OCI-LY7 (cell line): ENCODE results near the gene PTPRU.

Source experiments
- EZH2phosphoT487 ChIP-seq: fragments of 200-600 bp; sonication (generic); IDR thresholded peaks from 2 replicates; pipeline ENCODE4 v1.6.1; 2018; ENCODE audit warnings: low read depth, borderline replicate concordance, mild to moderate bottlenecking, mixed run types, antibody characterized with exemption, low read length, moderate library complexity, mixed read lengths
- TF ChIP-seq, protein P1 (sequence below): fragments of 200-600 bp; sonication (generic); conservative IDR thresholded peaks from 2 replicates; pipeline ENCODE4 v1.5.1; 2014; ENCODE audit warnings: mild to moderate bottlenecking, antibody characterized with exemption, low read length, moderate library complexity, mixed read lengths

DNA sequence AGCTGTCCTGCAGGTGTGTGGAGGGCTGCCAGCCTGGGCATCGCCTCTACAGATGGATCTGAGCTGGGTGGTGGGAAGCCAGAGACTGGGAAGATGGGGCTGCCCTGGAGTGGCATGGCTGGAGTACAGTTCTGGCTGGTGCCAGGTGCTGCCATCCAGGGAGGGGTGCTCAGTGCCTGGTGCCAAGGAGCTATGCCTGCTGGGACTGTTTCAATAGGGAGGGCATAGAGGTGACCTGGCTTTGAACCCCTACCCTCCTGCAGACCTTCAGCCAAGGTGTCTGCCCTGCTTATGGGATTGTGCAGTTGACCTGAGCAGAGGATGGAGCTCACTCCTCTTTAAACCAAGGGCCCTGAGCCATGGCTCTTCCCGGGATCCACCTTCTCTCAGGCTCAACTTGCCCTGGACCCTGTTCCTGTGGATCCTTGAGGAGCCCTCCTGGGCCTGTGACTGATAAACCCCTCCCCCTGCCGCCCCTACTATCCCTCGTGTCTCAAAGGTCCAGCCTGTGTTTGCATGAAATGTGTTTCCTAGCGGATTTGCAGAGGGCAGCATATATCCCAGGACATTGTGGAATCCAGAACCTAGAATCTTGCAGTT, 48.7 kb downstream of the PTPRU start:
- TF ChIP-seq, protein P1, sequence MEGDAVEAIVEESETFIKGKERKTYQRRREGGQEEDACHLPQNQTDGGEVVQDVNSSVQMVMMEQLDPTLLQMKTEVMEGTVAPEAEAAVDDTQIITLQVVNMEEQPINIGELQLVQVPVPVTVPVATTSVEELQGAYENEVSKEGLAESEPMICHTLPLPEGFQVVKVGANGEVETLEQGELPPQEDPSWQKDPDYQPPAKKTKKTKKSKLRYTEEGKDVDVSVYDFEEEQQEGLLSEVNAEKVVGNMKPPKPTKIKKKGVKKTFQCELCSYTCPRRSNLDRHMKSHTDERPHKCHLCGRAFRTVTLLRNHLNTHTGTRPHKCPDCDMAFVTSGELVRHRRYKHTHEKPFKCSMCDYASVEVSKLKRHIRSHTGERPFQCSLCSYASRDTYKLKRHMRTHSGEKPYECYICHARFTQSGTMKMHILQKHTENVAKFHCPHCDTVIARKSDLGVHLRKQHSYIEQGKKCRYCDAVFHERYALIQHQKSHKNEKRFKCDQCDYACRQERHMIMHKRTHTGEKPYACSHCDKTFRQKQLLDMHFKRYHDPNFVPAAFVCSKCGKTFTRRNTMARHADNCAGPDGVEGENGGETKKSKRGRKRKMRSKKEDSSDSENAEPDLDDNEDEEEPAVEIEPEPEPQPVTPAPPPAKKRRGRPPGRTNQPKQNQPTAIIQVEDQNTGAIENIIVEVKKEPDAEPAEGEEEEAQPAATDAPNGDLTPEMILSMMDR: no peak
- no peak for TF ChIP-seq EZH2phosphoT487
